HG03460 (cell line): Measurements from ENCODE around the gene MRRF.
A peak's percentile ranks its signal among the peaks of the same experiment; 100 is the strongest.
"Not testable (repeated sequence)": the region's sequence is repeated elsewhere in the genome, so short reads cannot be mapped to it uniquely, and the experiment has no call there.

Experiments used
- ATAC-seq: cut with Tn5 transposase; IDR thresholded peaks from one replicate; pipeline ENCODE4 v1.9.1; 2021; ENCODE audit not compliant: unreplicated experiment

Gene MRRF

GRCh38 chr9:122354536-122355199, 90.0 kb downstream of the MRRF start:
- no peak for ATAC-seq

- no peak for ATAC-seq
Measured at GRCh38 chr9:122355336-122355875, 90.7 kb downstream of the MRRF start.

- no peak for ATAC-seq
Measured at GRCh38 chr9:122356627-122357026, 91.9 kb downstream of the MRRF start.

GRCh38 chr9:122360891-122361290, 96.2 kb downstream of the MRRF start:
- ATAC-seq = no peak

GRCh38 chr9:122363131-122363530, 98.4 kb downstream of the MRRF start:
- not testable (repeated sequence) for ATAC-seq

GRCh38 chr9:122364117-122364782, 99.6 kb downstream of the MRRF start:
- no peak for ATAC-seq

- ATAC-seq = no peak
Measured at GRCh38 chr9:122364783-122365150, 100.1 kb downstream of the MRRF start.

GRCh38 chr9:122366074-122366660, 101.5 kb downstream of the MRRF start:
- no peak for ATAC-seq

- ATAC-seq = no peak
Measured at GRCh38 chr9:122367065-122367464, 102.4 kb downstream of the MRRF start.

- no peak for ATAC-seq
Measured at GRCh38 chr9:122367774-122368460, 103.2 kb downstream of the MRRF start.

GRCh38 chr9:122368642-122369041, 104.0 kb downstream of the MRRF start:
- ATAC-seq = no peak

GRCh38 chr9:122370303-122370702, 105.6 kb downstream of the MRRF start:
- no peak for ATAC-seq

GRCh38 chr9:122370869-122371755, 106.4 kb downstream of the MRRF start, which contains the start of gene PTGS1:
TSS of gene PTGS1 (plus strand) at chr9:122371024. CDS start at chr9:122371085, 61 bp downstream.
- peak; percentile 78 for ATAC-seq

- ATAC-seq = no peak
Measured at GRCh38 chr9:122371846-122372245, 107.2 kb downstream of the MRRF start.

- ATAC-seq = no peak
Measured at GRCh38 chr9:122372856-122373845, 108.5 kb downstream of the MRRF start.

- ATAC-seq = no peak
Measured at GRCh38 chr9:122374885-122375420, 110.3 kb downstream of the MRRF start.

- ATAC-seq = no peak
Measured at GRCh38 chr9:122376796-122377195, 112.1 kb downstream of the MRRF start.

- no peak for ATAC-seq
Measured at GRCh38 chr9:122377241-122378164, 112.8 kb downstream of the MRRF start.
